CD4-positive, alpha-beta T cell treated with Interleukin-6 for 4 hours (primary cell): Measurements from ENCODE around the gene GABARAP.

Experiments used
- DNase-seq: peaks from one replicate; pipeline ENCODE4 v3.0.0-alpha.2; 2020; ENCODE audit warnings: mixed read lengths

The GABARAP gene

DNA sequence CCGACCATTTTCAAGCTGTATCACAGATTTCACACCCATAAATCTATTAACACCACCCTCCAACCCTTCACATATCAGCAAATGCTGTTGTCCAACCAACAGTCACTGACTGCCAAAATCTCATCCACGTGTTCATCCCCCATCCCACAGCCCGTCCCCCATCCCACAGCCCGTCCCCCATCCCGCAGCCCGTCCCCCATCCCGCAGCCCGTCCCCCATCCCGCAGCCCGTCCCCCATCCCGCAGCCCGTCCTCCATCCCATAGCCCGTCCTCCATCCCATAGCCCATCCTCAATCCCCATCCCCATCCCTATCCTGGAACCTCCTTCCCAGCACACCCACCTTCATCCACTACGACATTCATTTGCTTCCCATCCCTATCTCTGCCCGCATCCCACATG lies 36.7 kb downstream of the GABARAP start:
- DNase-seq = no peak

DNA sequence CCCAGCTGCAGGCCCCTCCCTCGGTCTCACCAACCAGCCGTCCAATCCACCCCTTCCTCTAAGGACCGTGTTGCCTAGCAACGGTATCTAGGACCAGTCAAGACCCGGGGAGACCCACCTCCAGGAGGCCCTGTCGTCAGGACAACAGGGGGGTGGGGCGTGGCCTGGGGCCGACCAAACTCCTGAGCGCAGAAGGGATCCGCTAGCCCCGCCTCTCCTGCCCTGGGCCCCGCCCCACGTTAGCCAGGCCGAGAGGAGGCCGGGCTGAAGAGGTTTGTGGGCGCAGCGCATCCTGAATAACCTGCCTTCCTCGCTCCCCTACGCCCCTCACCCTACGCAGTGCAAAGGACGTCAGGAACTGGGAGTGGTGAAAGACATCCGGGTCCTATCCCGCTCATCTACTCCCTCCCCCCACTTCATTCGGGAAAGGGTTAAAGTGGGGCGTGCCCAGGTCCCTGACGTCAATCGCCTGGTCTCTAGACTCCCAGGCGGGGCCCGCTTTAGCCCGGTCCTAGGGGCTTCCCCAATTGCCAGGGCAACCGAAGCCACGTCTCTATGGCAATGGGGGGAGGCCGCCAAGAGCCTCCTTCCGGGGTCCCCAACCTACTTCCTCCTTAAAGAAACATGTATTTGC lies 37.3 kb downstream of the GABARAP start:
- peak; percentile 93 for DNase-seq

DNA sequence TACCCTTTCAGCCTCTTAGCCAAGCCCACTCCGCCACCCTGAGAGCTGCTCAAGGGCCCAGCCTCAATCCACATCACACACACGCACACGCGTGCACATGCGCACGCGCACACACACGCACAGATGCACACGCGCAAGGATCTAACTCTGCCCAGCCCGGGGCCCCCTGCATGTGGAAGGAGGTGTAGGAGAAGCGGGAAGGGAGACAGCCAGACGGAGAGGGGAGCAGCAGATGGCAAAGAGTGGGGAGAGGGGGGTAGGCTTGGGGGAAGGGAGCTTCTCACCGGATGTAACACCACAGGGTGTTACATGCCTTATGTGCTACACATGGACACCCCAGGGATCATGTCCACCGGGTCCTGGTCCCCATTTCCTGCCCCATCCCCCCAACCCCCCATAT lies 37.9 kb downstream of the GABARAP start:
- DNase-seq = no peak

DNA sequence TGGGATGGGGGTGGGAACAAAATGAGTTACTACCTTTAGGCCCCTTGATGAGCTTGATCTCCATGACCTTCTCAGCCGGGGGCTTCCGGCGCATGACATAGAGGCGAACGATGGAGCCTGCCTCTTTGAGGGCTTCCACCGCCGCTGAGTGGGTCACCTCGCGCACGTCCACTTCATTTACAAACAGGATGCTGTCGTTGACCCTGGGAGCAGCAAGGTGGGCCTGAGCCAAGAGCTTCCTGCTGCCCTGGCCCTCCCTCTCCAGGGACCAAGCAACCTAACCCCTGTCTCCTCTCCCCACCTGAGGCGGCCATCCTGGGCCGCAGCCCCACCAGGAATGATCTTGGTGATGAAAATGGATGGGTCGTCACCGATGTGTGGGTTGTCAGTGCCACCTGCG lies 38.9 kb downstream of the GABARAP start:
- no peak for DNase-seq

DNA sequence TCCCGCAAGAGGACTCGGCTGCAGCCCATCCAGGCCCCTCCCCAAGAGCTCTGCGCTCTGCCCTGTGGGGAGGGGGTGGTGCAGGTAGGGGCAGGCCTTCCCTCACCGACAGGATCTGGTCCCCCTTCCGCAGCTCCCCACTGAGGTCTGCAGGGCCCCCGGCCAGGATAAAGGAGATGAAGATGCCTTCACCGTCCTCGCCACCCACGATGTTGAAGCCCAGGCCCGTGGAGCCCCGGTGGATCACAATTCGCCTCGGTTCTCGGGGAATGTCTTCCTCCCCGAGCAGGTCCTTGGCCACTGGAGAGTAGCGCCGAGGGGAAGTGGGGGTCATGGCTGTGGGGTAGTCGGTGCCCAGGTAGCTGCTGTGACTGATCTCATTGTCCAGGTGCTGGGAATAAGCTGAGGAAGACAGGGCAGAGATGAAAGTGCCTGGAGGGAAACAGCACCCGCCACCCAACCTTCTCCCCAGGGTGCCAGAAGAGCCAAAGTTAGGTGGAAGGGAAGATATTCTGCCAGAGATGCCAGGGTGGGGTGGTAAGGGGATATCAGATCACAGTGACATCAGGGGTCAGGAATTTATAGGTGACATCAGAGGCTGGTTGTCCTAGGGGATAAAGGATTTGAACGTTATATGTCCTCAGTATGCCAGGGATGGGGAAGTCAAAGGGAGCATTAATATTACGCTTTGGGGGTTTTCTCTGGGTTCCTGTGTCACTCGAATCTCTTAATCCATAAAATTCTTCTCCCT lies 45.4 kb downstream of the GABARAP start:
- DNase-seq = no peak

DNA sequence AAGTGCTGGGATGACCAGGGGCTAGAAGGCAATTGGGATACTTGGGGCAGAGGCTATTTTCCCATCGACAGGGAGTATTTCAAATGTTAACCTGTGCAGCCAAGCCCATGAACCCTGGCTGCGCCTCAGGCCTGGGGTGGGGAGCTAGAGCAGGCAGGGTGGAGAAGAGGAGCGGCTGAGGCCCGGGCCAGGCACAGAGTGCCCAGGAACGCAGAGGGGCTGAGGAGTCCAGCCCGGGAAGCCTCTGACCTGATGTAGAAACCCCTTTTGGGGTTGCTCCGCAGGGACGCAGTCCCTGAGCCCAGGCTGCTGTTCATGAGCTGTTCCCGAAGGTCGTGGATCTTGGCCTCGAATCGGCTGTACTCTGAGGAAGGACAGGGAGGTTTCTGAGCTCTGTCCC lies 46.3 kb downstream of the GABARAP start:
- no peak for DNase-seq

DNA sequence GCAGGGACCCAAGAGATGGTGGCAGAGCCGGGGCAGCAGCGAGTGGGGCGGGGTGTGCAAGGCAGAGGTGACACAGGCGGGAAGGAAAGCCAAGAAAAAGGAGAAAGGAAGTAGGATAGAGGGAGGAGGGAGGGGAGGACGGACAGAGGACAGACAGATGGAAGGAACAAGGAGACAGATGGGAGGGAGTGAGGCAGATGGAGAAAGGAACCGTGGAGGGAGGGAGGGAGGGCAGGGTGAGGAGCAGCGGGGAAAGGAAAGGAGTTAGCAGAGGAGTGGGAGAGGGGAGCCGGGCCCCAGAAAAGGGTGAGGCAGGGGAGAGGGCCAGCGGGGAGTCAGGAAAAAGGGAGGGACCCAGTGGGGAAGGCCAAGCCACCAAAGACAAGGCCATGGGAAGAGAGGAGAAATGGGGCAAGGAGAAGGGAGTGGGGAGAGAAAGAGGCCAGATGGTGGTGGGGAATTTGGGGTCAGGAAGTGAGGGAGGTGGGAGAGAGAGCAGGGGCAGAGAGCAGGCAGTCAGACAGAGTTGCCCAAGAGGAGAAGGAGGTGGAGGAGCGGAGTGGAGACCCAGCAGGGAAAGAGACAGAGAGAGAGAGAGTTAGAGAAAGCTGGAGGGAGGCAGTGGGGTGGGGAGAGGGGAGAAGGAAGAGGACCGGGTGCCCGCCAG lies 49.8 kb downstream of the GABARAP start:
- DNase-seq = no peak

DNA sequence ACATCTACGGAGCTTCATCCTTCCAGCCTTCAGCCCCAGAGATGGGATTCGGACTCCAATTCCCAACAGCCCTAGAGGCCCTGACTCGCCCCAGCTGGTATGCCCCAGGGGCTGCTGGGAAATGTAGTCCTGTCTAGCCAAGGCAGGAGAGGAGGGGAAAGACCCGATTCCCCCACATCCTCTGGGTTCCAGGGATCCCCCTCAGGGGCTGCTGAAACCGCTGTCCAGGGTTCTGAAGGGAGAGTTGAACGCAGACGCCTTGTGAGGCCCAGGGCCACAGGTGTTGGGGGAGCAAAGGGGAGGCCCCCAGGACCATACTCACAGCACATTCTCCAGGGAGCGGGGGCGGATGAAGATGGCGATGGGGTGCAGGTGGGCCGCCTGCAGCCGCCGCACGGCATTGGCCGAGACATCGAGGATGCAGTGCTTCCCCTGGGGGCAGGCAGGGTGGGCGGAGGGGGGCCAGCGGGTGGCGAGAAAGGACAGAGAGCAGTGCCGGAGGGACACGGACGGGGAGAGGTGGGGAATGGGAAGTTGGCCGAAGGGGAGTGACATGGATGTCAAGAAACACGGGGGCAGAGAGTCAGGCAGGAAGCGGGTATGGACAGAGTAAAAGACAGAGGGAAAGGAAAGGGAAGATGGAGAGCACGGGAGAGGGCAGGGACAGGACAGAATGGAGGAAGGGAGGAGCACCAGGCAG lies 50.5 kb downstream of the GABARAP start:
- peak; percentile 16 for DNase-seq

DNA sequence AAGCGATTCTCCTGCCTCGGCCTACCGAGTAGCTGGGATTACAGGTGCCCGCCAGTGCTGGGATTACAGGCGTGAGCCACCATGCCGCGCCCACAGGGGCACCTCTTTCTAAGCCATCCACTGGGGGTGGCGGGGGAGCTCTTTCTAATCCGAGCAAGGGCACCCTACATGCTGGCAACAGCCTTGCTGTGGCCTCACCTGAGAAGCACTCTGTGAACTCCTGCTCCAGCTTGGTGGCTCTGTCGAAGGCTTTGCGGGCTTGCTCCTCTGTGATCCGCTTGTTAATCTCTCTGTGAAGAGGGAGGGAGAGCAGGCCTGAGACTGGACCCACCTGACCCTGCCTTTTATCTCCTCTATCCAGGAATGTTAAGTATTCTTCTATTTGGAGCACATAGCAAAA lies 51.2 kb downstream of the GABARAP start:
- DNase-seq = no peak

DNA sequence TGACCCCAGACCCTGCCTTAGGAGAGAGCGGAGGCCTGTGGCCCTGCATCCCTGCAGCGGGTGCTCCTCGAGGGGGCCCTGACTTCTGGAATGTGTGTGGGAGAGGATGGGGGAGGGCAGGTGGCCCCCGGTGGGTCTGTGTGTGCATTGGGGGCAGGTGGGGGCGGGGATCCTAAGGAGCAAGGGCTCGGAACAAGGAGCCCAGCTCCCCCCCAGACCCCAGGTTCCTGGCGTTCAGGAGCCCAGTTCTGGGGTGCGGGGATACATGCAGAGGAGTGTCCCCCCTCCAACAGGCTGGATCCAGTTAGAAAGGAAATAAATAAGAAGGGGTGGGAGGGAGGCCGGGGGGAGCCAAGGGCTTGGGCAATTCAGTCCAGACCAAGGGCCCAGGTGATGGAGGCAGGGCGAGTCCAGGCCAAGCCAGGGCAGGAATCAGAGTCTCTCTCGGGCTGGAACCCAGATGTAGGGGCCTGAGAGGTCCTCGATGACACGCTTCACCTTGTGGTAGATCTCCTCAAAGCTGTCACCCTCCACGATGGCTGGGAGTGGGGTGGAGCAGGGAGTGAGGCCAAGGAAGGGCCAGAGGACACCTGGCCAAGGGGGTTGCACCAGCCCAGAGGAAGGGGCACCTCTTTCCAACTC lies 51.9 kb downstream of the GABARAP start:
- DNase-seq = no peak
